Breast epithelium (tissue), 3 donors: ENCODE data around the gene IGSF9.

ENCODE experiments used
- POLR2A ChIP-seq: fragments of 450-650 bp; IDR thresholded peaks from one replicate; pipeline ENCODE4 v1.6.1; 2016; ENCODE audit warnings: antibody characterized with exemption, mild to moderate bottlenecking, moderate library complexity
- POLR2AphosphoS5 ChIP-seq, 3 donors: sonication (generic); formaldehyde crosslinking; IDR thresholded peaks; one replicate each; pipeline ENCODE4 v1.6.1; 2017; ENCODE audit warnings: antibody characterized with exemption in 3 of 3
- TF ChIP-seq, protein P1 (sequence below), 3 donors: fragments of 450-650 bp; IDR thresholded peaks; one replicate each; pipeline ENCODE4 v1.5.1; 2016 to 2017; ENCODE audit warnings: antibody characterized with exemption in 3 of 3, mild to moderate bottlenecking in 3 of 3, moderate library complexity in 3 of 3

DNA sequence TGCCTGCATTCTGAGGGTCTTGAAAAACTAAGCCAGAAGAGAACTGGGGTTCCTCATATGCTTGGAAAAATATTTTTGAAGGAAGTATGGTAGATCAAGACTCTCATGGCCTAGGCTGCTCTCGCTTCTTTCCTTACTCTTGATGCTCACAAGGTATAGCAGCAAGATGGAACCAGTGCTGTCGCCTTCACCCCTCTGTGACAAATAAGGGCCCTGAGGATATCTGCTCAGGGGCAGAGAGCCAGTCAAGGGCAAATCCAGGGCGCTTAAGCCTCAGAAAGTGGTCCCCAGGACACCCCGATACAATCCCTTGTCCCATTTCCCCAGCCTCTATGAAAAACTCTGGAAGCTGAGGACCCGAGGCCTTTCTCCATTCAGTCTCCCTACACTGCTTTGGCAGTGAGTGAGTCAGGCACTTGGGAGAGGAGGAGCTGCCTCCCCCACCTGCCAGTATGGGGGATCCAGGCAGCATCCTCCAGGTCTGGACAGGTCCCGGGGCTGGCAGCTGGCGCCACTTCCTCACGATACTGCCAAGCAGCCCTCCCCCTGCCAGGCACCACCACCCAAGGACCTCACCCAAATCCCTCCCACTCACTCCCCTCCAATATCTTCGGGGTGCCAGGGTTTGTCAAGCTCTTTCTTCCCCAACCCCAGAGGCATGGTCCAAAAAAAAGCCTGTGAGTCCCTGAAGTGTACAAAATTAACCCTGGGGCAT is 1.3 kb downstream of the IGSF9 start:
- TF ChIP-seq, protein P1, sequence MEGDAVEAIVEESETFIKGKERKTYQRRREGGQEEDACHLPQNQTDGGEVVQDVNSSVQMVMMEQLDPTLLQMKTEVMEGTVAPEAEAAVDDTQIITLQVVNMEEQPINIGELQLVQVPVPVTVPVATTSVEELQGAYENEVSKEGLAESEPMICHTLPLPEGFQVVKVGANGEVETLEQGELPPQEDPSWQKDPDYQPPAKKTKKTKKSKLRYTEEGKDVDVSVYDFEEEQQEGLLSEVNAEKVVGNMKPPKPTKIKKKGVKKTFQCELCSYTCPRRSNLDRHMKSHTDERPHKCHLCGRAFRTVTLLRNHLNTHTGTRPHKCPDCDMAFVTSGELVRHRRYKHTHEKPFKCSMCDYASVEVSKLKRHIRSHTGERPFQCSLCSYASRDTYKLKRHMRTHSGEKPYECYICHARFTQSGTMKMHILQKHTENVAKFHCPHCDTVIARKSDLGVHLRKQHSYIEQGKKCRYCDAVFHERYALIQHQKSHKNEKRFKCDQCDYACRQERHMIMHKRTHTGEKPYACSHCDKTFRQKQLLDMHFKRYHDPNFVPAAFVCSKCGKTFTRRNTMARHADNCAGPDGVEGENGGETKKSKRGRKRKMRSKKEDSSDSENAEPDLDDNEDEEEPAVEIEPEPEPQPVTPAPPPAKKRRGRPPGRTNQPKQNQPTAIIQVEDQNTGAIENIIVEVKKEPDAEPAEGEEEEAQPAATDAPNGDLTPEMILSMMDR (IDR thresholded peaks at IDR 0.05), result no peak
- no peak for TF ChIP-seq POLR2AphosphoS5 (IDR thresholded peaks at IDR 0.05)
- no peak for TF ChIP-seq POLR2A
